SU-DHL-6 (cell line): Measurements from ENCODE around the gene IGSF21.

Experiments used
- CTCF ChIP-seq: fragments of 200-600 bp; sonication (generic); IDR thresholded peaks from one replicate; pipeline ENCODE4 v1.5.1; 2017; ENCODE audit warnings: antibody characterized with exemption, mild to moderate bottlenecking, low read length, moderate library complexity; ENCODE audit not compliant: insufficient read depth, poor library complexity, severe bottlenecking
- EZH2phosphoT487 ChIP-seq: fragments of 200-600 bp; sonication (generic), shearing (Covaris generic); conservative IDR thresholded peaks from 2 replicates; pipeline ENCODE4 v1.6.1; 2018; ENCODE audit warnings: mild to moderate bottlenecking, antibody characterized with exemption, low read length, moderate library complexity, mixed read lengths

GRCh38 chr1:18148461-18148860 is 40.9 kb downstream of the IGSF21 start:
- TF ChIP-seq CTCF, result no peak
- no peak for TF ChIP-seq EZH2phosphoT487
